ENCODE measurements around the gene PRKD1.

Gene PRKD1

GRCh38 chr14:29847056-29847380 lies 80.6 kb downstream of the PRKD1 start:
- Histone ChIP-seq H3K27me3 (ENCODE audit: insufficient read depth, low read length) (no peaks in the 10 kb centered on the region), H3F3A (ENCODE audit: insufficient read depth, low read length) (no peaks in the 10 kb centered on the region), H2AFZ (ENCODE audit: low read length) (no peak overlapping the region), H3K9ac (ENCODE audit: low read length) (no peak overlapping the region), H4K20me1 (ENCODE audit: insufficient read depth, low read length) (no peaks in the 10 kb centered on the region), H3K27ac (ENCODE audit: low read depth, low read length, poor library complexity, severe bottlenecking) (no peak overlapping the region), H3K9me2 (ENCODE audit: low read depth, low read length) (no peaks in the 10 kb centered on the region), H3K79me2 (ENCODE audit: insufficient read depth, low read length) (no peaks in the 10 kb centered on the region), H3K4me1 (ENCODE audit: insufficient read depth, low read length, severe bottlenecking) (no peaks in the 10 kb centered on the region), H3K36me3 (ENCODE audit: insufficient read depth, low read length) (no peaks in the 10 kb centered on the region), H3K4me2 (ENCODE audit: low read length) (no peak overlapping the region), H3K9me3 (ENCODE audit: low read length) (no peaks in the 10 kb centered on the region), H3K4me3 (ENCODE audit: low read depth, low read length, poor library complexity, severe bottlenecking) (no peak overlapping the region)
- TF ChIP-seq CTCF (IDR thresholded peaks at IDR 0.05; ENCODE audit: low read length) (no peak), EZH2 (IDR thresholded peaks at IDR 0.05; ENCODE audit: borderline replicate concordance, low read length) (no peak)

GRCh38 chr14:29846339-29847055 lies 81.2 kb downstream of the PRKD1 start:
- H3K4me1 ChIP-seq (ENCODE audit: insufficient read depth, low read length, severe bottlenecking): no peaks in the 10 kb centered on the region
- no peak overlapping the region for H3K9ac ChIP-seq (ENCODE audit: low read length)
- H3K4me3 ChIP-seq (ENCODE audit: low read depth, low read length, poor library complexity, severe bottlenecking): no peak overlapping the region
- no peaks in the 10 kb centered on the region for H4K20me1 ChIP-seq (ENCODE audit: insufficient read depth, low read length)
- H2AFZ ChIP-seq (ENCODE audit: low read length): no peak overlapping the region
- no peaks in the 10 kb centered on the region for H3K27me3 ChIP-seq (ENCODE audit: insufficient read depth, low read length)
- no peaks in the 10 kb centered on the region for H3K9me3 ChIP-seq (ENCODE audit: low read length)
- H3F3A ChIP-seq (ENCODE audit: insufficient read depth, low read length): no peaks in the 10 kb centered on the region
- no peak overlapping the region for H3K4me2 ChIP-seq (ENCODE audit: low read length)
- TF ChIP-seq EZH2 (IDR thresholded peaks at IDR 0.05; ENCODE audit: borderline replicate concordance, low read length) (no peak), CTCF (IDR thresholded peaks at IDR 0.05; ENCODE audit: low read length) (no peak)
- no peaks in the 10 kb centered on the region for H3K79me2 ChIP-seq (ENCODE audit: insufficient read depth, low read length)
- H3K36me3 ChIP-seq (ENCODE audit: insufficient read depth, low read length): no peaks in the 10 kb centered on the region
- H3K27ac ChIP-seq (ENCODE audit: low read depth, low read length, poor library complexity, severe bottlenecking): no peak overlapping the region
- H3K9me2 ChIP-seq (ENCODE audit: low read depth, low read length): no peaks in the 10 kb centered on the region

GRCh38 chr14:29843981-29844380 lies 83.7 kb downstream of the PRKD1 start:
- TF ChIP-seq CTCF (IDR thresholded peaks at IDR 0.05; ENCODE audit: low read length) (no peak), EZH2 (IDR thresholded peaks at IDR 0.05; ENCODE audit: borderline replicate concordance, low read length) (no peak)
- Histone ChIP-seq H3K79me2 (ENCODE audit: insufficient read depth, low read length) (no peaks in the 10 kb centered on the region), H2AFZ (ENCODE audit: low read length) (no peak overlapping the region), H3K4me2 (ENCODE audit: low read length) (no peak overlapping the region), H4K20me1 (ENCODE audit: insufficient read depth, low read length) (no peaks in the 10 kb centered on the region), H3K9me2 (ENCODE audit: low read depth, low read length) (no peaks in the 10 kb centered on the region), H3K4me3 (ENCODE audit: low read depth, low read length, poor library complexity, severe bottlenecking) (no peak overlapping the region), H3K4me1 (ENCODE audit: insufficient read depth, low read length, severe bottlenecking) (no peaks in the 10 kb centered on the region), H3F3A (ENCODE audit: insufficient read depth, low read length) (no peaks in the 10 kb centered on the region), H3K9me3 (ENCODE audit: low read length) (no peaks in the 10 kb centered on the region), H3K9ac (ENCODE audit: low read length) (no peak overlapping the region), H3K27ac (ENCODE audit: low read depth, low read length, poor library complexity, severe bottlenecking) (no peak overlapping the region), H3K27me3 (ENCODE audit: insufficient read depth, low read length) (no peaks in the 10 kb centered on the region), H3K36me3 (ENCODE audit: insufficient read depth, low read length) (no peaks in the 10 kb centered on the region)
